NCI-H774 (cell line): ENCODE data around the gene CNOT6.

Experiments used
- DNase-seq: peaks from one replicate; lab custom pipeline; 2025; lab: John Stamatoyannopoulos, UW

CNOT6 gene

DNA sequence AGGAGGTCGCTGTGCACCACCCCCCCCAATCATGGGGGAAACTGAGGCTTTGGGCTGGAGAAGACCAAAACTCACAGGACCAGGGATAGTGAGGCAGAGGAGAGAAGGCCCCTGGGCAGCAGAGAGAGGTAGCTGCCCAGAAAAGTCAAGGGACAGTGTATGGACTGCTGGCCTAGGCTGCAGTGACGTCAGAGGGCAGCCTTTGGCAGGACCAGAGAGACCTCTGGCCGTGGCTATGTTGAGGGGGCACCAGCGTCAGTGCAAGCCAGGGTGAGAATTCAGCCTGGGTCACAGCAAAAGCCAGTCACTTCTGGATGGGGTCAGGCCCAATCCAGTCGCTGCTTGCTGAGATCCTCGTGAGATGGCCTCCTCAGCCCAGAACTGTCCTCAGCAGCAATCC is 128.7 kb downstream of the CNOT6 start:
- no peak for DNase-seq

DNA sequence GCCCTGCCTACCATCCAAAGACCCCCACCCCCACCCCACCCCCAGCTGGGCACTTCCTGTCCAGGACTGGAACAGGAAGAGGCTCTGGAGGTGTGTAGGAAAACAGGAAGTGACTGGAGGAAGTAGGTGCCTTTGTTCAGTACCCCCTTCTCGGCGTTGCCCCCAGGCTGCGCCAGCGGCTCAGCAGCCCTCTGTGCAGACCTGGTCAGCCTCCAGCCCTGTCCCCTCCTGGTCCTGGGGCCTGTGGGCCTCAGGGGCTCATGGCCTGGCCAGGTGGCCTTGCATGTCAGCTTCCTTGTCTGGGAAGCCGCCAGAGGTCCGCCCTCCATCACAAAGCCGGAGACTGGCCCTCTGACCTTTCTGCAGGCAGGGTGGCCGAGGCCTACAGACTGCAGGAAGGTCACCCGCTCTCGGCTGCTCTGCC is 129.2 kb downstream of the CNOT6 start:
- DNase-seq = no peak

DNA sequence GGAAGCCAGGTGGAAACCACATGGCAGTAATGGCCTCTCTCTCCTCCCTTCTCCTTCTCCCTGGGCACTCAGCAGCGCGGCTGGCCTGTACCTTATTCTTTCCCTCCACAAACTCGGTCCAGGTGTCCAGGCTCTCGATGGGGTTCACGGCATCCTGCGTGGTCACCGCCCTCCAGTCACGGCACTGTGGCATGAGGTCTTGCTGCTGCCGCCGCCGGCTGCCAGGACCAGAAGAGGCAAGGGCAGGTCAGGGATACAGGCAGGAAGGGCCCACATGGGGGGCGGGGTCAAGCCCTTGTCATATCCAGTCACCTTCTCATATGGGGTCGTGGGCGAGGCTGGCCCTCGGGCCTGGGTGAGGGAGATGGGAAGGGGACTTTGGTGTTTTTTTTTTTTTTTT is 129.7 kb downstream of the CNOT6 start:
- no peak for DNase-seq

DNA sequence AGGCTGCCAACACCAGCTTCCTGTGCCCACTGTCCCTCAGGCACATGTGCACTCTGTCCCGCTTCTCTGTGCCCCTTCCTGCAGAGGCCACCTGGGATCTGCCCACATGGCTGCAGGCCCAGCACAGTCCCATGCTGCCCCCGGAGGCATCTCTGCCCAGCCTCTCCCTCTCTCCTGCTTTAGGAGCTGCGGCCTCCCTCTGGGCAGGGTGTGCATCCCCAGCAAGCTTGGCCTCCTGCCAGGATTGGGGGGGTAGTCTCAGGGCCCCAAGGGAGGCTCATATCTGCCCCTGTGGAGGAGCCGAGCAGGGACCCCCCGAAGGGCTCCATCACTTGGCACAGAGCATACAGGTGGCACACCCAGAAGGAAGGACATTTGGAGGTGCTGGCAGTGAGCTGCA is 130.4 kb downstream of the CNOT6 start:
- no peak for DNase-seq

DNA sequence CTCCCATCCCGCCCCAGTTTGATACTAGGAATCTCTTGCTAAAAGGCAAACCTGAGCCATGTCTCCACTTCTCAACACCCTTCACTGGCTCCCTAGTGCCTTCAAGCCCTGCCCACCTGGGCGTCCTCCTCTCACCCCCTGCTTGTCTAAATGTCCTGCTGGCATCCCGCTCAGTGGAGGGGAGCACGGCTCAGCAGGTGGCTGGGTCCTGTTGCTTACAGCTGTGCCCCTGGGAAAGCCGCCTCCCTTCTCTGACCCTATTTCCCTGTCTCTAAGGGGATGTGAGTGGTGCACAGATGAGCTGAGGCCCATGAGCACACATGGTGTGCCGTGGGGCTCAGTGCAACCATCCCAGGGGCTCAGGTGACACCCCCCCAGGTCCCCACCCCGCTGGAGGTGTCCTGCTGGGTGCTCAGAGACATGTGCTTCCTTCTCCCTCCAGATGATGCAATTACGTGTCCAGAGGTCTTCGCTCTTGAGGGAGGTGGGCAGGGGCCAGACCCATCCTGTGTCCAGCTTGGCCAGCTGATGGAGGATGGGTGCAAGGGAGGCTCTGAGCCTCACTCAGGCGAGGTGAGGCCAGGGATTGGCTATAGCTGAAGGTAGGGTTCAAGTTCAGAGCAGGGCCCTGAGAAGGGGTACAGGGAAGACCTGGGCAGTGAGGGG is 131.1 kb downstream of the CNOT6 start:
- DNase-seq = no peak

DNA sequence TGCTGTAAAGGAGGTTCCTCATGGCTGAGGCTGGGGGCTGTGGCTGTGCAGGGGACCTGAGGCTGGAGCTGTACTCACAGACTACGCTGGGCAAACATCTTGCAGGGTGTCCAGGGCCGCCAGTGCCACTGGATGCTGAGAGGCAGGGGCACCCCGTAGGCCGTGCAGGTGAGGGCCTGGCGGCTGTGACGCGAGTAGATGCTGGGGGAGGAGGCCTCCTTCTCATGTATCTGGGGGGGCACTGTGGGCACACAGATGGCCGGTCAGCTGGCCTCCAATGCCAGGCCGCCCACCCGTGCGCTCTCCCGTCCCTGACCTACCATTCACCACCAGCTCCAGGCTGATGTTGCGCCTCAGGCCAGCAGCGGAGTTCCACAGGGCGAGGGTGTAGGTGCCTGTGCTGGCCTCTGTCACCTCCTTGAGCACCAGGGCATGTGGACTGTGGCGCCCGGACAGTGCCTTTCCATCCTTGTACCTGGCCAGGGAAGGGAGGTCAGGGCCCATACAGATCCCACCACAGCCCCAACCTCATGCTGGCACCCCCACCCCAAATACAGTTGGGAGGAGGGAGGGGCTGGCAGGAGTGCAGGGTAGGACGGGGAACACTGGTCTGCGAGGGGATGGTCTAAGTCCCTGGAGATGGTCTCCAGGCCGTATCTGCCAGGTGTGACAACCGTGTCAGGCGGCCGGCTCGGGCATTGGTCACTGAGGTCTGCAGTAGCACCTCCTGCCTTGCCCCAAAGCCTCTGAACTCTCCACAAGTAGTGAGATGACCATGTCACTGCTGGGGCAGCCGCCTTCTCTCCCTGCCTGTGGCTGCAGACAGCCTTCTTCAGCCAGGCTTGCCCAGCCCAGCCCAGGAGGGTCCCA is 131.8 kb downstream of the CNOT6 start:
- no peak for DNase-seq

DNA sequence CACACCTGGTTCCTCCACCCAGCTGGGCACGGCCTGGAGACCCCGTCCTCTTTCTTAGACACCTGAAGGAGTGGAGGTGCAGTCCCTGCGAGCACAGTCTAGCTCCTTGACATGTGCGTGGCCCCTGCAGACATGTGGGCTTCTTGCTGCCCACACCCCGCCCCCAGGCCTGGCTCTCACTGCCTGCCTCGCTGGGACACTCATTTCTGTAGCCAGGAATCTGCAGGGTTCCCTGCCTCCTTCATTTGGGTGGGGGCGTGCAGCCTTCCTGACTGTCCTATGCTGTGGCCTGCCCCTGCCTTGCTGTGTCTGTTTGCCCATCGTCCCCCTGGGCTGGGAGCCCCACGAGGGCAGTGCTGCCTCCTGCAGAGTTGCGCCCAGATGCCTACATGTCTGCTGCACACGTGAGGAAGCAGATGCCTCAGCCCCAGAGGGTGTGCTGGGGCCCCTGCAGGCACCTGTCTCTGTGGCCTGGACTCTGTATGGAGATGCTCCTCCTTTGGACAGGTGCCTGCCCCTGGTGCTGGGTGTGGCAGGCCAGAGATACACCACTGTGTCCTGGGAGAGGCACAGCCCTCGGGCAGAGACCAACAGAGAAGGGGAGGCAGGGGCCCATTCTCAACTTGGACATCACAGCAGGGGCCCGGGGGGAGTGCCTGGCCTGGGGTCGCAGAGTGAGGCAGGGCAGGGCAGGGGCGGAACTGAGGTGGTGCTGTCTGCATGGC is 132.6 kb downstream of the CNOT6 start:
- DNase-seq = no peak

DNA sequence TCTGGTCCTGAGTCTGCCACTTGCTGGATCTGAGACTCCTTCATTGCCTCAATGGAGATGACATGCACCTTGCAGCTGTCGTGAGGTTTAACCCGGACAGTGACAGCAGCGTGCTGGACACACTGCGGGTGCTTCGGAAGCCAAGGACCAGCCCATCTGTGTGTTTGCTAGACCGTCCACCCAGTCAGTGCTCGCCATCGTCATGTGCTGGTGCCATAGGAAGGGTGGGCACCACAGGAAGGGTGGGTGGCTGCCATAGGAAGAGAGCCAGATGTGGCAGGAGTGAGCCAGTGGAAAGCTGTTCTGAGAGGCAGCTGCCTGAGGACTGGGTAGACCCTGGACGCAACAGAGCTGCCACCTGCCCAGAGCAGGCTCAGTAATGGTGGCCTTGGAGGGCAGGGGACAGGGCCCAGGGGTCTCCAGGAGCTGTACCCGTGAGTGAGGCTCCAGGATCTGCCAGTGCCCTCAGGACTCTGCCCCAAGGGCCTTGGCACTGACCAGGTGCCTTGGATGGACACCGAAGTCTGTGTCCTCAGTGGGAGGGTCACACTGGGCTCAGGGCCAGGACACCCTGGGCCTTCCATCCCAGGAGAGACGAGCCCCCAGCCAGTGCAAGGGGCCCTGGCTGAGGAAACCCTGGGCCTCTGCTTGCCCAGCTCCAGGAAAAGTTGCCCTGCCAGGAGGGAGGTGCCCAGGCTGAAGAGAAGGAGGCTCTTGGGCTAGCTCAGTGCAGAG is 133.4 kb downstream of the CNOT6 start:
- DNase-seq = no peak
